ENCODE data around the gene RNPS1.
A peak's percentile ranks its signal among the peaks of the same experiment; 100 is the strongest.

Gene RNPS1

GRCh38 chr16:2235695-2236336 lies 32.1 kb downstream of the RNPS1 start:
- TF ChIP-seq TEAD4 (IDR thresholded peaks at IDR 0.05) (no peak), EGR1 (IDR thresholded peaks at IDR 0.05) (peak; percentile 28; the same call in 1 of the 2 replicates)

DNA sequence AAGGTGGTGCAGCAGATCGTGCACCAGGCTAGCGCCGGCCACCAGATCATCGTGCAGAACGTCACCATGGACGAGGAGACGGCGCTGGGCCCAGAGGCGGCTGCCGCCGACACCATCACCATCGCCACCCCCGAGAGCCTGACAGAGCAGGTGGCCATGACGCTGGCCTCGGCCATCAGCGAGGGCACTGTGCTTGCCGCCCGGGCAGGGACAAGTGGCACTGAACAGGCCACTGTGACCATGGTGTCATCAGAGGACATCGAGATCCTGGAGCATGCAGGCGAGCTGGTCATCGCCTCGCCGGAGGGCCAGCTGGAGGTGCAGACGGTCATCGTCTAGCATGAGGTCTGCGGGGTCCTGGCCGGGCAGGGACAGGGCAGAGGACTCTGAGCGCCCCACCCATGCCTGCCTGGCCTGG lies 32.7 kb downstream of the RNPS1 start:
- TF ChIP-seq TCF12 (IDR thresholded peaks at IDR 0.05; ENCODE audit: low read depth) (no peak), REST (IDR thresholded peaks at IDR 0.05; ENCODE audit: low read depth) (no peak), RAD21 (IDR thresholded peaks at IDR 0.05; ENCODE audit: low read depth) (no peak), TEAD4 (IDR thresholded peaks at IDR 0.05) (no peak), EP300 (IDR thresholded peaks at IDR 0.05; ENCODE audit: borderline replicate concordance) (no peak), NFIC (IDR thresholded peaks at IDR 0.05) (no peak), FOXM1 (IDR thresholded peaks at IDR 0.05; ENCODE audit: borderline replicate concordance, low read depth) (no peak), CEBPB (IDR thresholded peaks at IDR 0.05) (no peak)

DNA sequence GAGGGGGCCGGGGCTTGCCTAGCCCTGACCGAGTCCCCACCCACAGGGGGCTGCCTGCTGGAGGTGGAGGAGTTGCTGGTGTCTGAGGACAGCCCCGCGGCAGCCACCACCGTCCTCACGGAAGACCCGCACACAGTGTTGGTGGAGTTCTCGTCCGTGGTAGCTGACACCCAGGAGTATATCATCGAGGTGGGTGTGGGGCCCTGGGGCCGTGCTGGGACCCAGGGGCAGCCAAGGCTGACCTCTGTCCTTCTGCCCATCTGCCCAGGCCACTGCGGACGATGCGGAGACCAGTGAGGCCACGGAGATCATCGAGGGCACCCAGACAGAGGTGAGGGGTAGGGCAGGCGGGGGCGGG lies 33.1 kb downstream of the RNPS1 start:
- TF ChIP-seq FOXM1 (IDR thresholded peaks at IDR 0.05; ENCODE audit: borderline replicate concordance, low read depth) (no peak), CREB1 (IDR thresholded peaks at IDR 0.05; ENCODE audit: low read depth) (no peak), CEBPB (IDR thresholded peaks at IDR 0.05) (no peak), RAD21 (IDR thresholded peaks at IDR 0.05; ENCODE audit: low read depth) (no peak), REST (IDR thresholded peaks at IDR 0.05; ENCODE audit: low read depth) (no peak), TCF12 (IDR thresholded peaks at IDR 0.05; ENCODE audit: low read depth) (no peak), EGR1 (IDR thresholded peaks at IDR 0.05) (no peak), TEAD4 (IDR thresholded peaks at IDR 0.05) (no peak), ZBTB7A (IDR thresholded peaks at IDR 0.05; ENCODE audit: low read depth) (no peak), YY1 (IDR thresholded peaks at IDR 0.05; ENCODE audit: low read depth) (no peak), TAF1 (IDR thresholded peaks at IDR 0.05; ENCODE audit: low read depth) (no peak), EP300 (IDR thresholded peaks at IDR 0.05; ENCODE audit: borderline replicate concordance) (no peak)
- TF ChIP-seq, protein P1, sequence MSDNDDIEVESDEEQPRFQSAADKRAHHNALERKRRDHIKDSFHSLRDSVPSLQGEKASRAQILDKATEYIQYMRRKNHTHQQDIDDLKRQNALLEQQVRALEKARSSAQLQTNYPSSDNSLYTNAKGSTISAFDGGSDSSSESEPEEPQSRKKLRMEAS (IDR thresholded peaks at IDR 0.05), result no peak
- TF ChIP-seq, protein P2, sequence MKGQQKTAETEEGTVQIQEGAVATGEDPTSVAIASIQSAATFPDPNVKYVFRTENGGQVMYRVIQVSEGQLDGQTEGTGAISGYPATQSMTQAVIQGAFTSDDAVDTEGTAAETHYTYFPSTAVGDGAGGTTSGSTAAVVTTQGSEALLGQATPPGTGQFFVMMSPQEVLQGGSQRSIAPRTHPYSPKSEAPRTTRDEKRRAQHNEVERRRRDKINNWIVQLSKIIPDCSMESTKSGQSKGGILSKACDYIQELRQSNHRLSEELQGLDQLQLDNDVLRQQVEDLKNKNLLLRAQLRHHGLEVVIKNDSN (IDR thresholded peaks at IDR 0.05), result no peak

DNA sequence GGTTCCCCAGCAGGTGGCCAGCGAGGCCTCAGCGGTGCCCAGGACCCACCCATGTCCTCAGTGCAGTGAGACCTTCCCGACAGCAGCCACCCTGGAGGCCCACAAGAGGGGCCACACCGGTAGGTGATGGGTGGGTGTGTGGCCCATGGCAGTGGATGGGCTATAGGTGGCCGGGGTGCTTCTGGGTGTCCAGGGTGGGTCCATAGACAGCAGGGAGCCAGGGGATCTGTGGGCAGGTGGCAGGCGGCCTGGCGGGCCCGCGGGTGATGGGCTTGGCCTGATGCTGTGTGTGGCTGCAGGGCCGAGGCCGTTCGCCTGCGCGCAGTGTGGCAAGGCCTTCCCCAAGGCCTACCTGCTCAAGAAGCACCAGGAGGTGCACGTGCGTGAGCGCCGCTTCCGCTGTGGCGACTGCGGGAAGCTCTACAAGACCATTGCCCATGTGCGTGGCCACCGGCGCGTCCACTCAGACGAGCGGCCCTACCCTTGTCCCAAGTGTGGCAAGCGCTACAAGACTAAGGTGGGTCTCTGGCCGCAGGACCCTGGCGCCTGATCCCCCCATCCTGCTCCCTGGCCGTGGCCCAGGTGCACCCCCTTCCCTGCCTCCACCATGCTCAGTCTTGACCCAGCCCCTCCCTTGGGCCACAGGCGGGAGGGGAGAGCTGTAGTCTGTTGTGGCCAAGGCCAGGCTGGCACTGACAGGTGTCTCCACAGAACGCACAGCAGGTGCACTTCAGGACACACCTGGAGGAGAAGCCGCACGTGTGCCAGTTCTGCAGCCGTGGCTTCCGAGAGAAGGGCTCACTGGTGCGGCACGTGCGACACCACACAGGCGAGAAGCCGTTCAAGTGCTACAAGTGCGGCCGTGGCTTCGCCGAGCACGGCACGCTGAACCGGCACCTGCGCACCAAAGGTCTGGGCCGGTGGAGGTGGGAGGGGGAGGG lies 33.8 kb downstream of the RNPS1 start:
- TF ChIP-seq, protein P1 (IDR thresholded peaks at IDR 0.05), result no peak
- TF ChIP-seq TEAD4 (IDR thresholded peaks at IDR 0.05) (no peak), RAD21 (IDR thresholded peaks at IDR 0.05; ENCODE audit: low read depth) (no peak), NFIC (IDR thresholded peaks at IDR 0.05) (no peak), TCF12 (IDR thresholded peaks at IDR 0.05; ENCODE audit: low read depth) (no peak), ZBTB7A (IDR thresholded peaks at IDR 0.05; ENCODE audit: low read depth) (no peak), CEBPB (IDR thresholded peaks at IDR 0.05) (no peak), CREB1 (IDR thresholded peaks at IDR 0.05; ENCODE audit: low read depth) (no peak), FOXM1 (IDR thresholded peaks at IDR 0.05; ENCODE audit: borderline replicate concordance, low read depth) (no peak), EGR1 (IDR thresholded peaks at IDR 0.05) (no peak), TAF1 (IDR thresholded peaks at IDR 0.05; ENCODE audit: low read depth) (no peak), REST (IDR thresholded peaks at IDR 0.05; ENCODE audit: low read depth) (no peak)

All from Ishikawa (cell line).